Gastrocnemius medialis (tissue), 4 donors: Measurements from ENCODE around the gene GPC6. TPM values are rescaled to one million over a fixed set of nuclear protein-coding genes. Genes with fewer than 3 reads are reported as not detected.

ENCODE experiments used
- ATAC-seq, 2 donors: fragments of 150-250 bp; one replicate each; pipeline ENCODE4 v1.9.1; 2016
- DNase-seq, 2 donors: peaks; one replicate each; pipeline ENCODE4 v3.0.0-alpha.2; 2019
- H3K27ac ChIP-seq, 4 donors: fragments of 200-600 bp; sonication (generic); 1 replicate in 1 of 4; 2 replicates in 3 of 4; pipeline ENCODE4 v1.5.1; 2016 to 2018; ENCODE audit warnings: mild to moderate bottlenecking in 2 of 4, moderate library complexity in 1 of 4
- H3K27me3 ChIP-seq, 3 donors: fragments of 200-600 bp; sonication (generic) in 2 of 3; 1 replicate in 1 of 3; 2 replicates in 2 of 3; pipeline versions ENCODE4 v1.5.1 to v1.6.0; 2016 to 2019; ENCODE audit warnings: mild to moderate bottlenecking in 1 of 3, moderate library complexity in 1 of 3
- H3K36me3 ChIP-seq, 2 donors: fragments of 200-600 bp; sonication (generic) in 1 of 2; one replicate each; pipeline ENCODE4 v1.5.1; 2017 to 2018
- H3K4me1 ChIP-seq, 2 donors: fragments of 200-600 bp; sonication (generic) in 1 of 2; one replicate each; pipeline ENCODE4 v1.5.1; 2016 to 2017; ENCODE audit warnings: mild to moderate bottlenecking in 2 of 2
- H3K4me3 ChIP-seq, 4 donors: fragments of 200-600 bp; sonication (generic) in 3 of 4; 1 replicate in 1 of 4; 2 replicates in 3 of 4; pipeline ENCODE4 v1.5.1; 2016 to 2019; ENCODE audit warnings: mild to moderate bottlenecking in 2 of 4
- H3K9me3 ChIP-seq, 3 donors: fragments of 200-600 bp; sonication (generic) in 2 of 3; 1 replicate in 1 of 3; 2 replicates in 2 of 3; pipeline ENCODE4 v1.5.1; 2016 to 2019
- POLR2A ChIP-seq, 2 donors: fragments of 450-650 bp; IDR thresholded peaks; one replicate each; pipeline ENCODE4 v1.6.1; 2017; ENCODE audit warnings: antibody characterized with exemption in 2 of 2, mild to moderate bottlenecking in 2 of 2, moderate library complexity in 2 of 2
- in situ Hi-C, 4 donors: fragments of 200-750 bp; cut with MboI; loops; one replicate each; pipeline versions ENCODE4 v1.15.0 to v1.8.0; 2017; ENCODE audit warnings: low sequenced_read_pairs in 4 of 4
- intact Hi-C: fragments of 100-400 bp; cut with DNase I; formaldehyde crosslinking; loops from one replicate; pipeline ENCODE4 v1.15.1; 2023; ENCODE audit warnings: low total_unique reads
- total RNA-seq, 4 donors: library from RNA; depleted of rRNA; stranded (reverse); fragments of >200 nt; gene quantifications; one replicate each; pipeline versions ENCODE4 v1.1.0 to v1.2.3, GENCODE V29; 2016
- TF ChIP-seq, protein P1 (sequence below), 5 experiments: fragments of 450-650 bp in 3 of 5; fragments of 200-600 bp in 2 of 5; sonication (generic) in 2 of 5; IDR thresholded peaks in 4 of 5; conservative IDR thresholded peaks in 1 of 5; 1 replicate in 4 of 5; 2 replicates in 1 of 5; pipeline ENCODE4 v1.5.1; 2016 to 2019; ENCODE audit warnings: antibody characterized with exemption in 5 of 5, mild to moderate bottlenecking in 3 of 5, moderate library complexity in 3 of 5

Gene GPC6
- total RNA-seq, 4 donors from 2014 or later = 0.47 to 0.88 (median 0.59) TPM

DNA sequence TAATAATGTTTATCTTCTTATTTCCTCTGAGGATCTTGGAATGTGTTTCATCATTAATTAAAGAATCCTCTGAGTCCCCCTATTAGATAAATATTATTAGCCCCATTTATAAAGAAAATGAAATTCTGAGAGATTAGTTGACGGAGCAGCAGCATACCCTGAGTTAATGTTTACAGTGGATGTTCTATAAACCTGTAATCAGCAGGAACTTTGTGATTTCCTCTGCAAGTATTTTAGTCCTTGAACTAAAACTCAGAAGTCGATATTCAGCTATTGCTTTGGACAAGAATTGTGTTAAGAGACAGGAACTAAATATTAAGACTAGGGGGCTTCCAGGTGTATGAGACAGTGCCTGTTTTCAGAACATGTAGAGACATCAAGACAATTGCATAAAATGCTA is 1009.5 kb downstream of the GPC6 start:
- no peak overlapping the region for H3K27ac ChIP-seq
- DNase-seq (no peak), ATAC-seq (no peak)
- H3K36me3 ChIP-seq = no peaks in the 10 kb centered on the region
- no peaks in the 10 kb centered on the region for H3K27me3 ChIP-seq
- intact Hi-C loops (no loop called here), in situ Hi-C loops (no loop called here)
- peaks cover 0 to 4% of the 10 kb centered on the region in 2 donors for H3K4me1 ChIP-seq
- no peak overlapping the region for H3K4me3 ChIP-seq
- no peaks in the 10 kb centered on the region for H3K9me3 ChIP-seq
- no peak for TF ChIP-seq POLR2A (IDR thresholded peaks at IDR 0.05)
- TF ChIP-seq, protein P1, sequence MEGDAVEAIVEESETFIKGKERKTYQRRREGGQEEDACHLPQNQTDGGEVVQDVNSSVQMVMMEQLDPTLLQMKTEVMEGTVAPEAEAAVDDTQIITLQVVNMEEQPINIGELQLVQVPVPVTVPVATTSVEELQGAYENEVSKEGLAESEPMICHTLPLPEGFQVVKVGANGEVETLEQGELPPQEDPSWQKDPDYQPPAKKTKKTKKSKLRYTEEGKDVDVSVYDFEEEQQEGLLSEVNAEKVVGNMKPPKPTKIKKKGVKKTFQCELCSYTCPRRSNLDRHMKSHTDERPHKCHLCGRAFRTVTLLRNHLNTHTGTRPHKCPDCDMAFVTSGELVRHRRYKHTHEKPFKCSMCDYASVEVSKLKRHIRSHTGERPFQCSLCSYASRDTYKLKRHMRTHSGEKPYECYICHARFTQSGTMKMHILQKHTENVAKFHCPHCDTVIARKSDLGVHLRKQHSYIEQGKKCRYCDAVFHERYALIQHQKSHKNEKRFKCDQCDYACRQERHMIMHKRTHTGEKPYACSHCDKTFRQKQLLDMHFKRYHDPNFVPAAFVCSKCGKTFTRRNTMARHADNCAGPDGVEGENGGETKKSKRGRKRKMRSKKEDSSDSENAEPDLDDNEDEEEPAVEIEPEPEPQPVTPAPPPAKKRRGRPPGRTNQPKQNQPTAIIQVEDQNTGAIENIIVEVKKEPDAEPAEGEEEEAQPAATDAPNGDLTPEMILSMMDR (IDR thresholded peaks at IDR 0.05 in 4 of 5, conservative IDR thresholded peaks at IDR 0.05 in 1 of 5) = no peak

DNA sequence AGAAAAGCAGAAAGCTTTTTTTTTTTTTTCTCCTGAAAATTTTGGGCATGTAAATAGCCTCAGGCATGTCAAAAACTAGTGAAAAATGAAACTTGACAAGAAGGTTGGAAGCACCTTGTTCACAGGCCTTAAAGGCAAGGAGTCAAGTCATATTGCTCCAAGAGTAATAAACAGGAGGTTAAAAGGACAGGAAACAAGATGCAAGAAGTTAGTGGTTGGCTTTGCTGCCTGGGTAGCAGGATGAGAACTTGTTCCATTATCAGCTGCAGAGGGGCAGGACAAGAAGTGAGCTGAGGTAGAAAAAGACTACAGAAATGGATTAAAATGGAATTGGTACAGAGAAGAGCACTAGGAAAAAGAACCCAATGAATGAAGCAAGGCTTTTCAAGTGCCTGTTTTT is 1010.3 kb downstream of the GPC6 start:
- in situ Hi-C loops = no loop called here
- ATAC-seq (no peak), DNase-seq (no peak)
- H3K4me3 ChIP-seq = no peak overlapping the region
- intact Hi-C loops = no loop called here
- no peak for TF ChIP-seq POLR2A (IDR thresholded peaks at IDR 0.05)
- TF ChIP-seq, protein P1 (IDR thresholded peaks at IDR 0.05 in 4 of 5, conservative IDR thresholded peaks at IDR 0.05 in 1 of 5) = no peak
- H3K27ac ChIP-seq = no peak overlapping the region
- no peaks in the 10 kb centered on the region for H3K27me3 ChIP-seq
- no peaks in the 10 kb centered on the region for H3K36me3 ChIP-seq
- no peaks in the 10 kb centered on the region for H3K9me3 ChIP-seq
- peaks cover 0 to 4% of the 10 kb centered on the region in 2 donors for H3K4me1 ChIP-seq

DNA sequence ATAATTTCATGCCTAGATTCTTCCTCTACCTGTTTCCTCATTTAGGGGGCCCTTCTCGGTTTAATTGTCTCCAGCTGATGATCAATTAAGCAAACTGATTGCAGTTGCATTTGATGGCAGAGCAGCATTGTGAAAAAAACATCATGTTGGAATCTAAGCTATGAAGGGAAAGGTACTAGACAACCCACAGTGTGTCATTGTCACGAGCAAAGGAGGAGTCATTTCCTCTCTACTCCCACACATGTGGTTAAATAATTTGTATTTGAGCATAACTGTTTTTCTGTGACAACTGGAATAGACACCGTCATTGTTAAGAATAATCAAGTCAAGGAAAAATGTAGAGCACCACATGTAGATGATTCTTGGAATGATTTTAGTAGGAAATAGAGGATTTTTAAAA is 1012.5 kb downstream of the GPC6 start:
- ATAC-seq = no peak
- H3K9me3 ChIP-seq = no peaks in the 10 kb centered on the region
- in situ Hi-C loops = no loop called here
- no peak overlapping the region for H3K27ac ChIP-seq
- no peak for TF ChIP-seq POLR2A (IDR thresholded peaks at IDR 0.05)
- TF ChIP-seq, protein P1 (IDR thresholded peaks at IDR 0.05 in 4 of 5, conservative IDR thresholded peaks at IDR 0.05 in 1 of 5) = no peak
- H3K4me1 ChIP-seq = no peaks in the 10 kb centered on the region
- no peaks in the 10 kb centered on the region for H3K36me3 ChIP-seq
- no peak overlapping the region for H3K4me3 ChIP-seq
- intact Hi-C loops = no loop called here
- no peaks in the 10 kb centered on the region for H3K27me3 ChIP-seq
- no peak for DNase-seq

DNA sequence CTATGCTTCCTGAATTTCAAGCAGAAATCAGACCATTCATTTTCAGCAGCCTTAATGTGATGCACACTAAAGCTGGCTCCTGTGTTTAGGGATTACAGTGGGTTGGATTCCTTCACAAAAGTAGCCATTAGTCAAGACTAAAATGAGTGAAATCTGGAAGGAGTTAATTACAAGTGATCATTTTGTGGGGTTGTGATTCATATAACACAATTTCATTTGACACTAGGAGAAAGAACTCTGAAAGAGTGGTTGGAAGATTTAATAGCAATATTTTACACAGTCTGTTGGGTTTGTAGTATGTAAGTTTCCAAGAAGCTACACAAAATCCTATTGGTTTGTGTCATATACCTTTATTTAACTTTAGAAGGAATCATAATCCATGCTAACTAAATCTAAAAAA is 1015.9 kb downstream of the GPC6 start:
- Histone ChIP-seq H3K4me3 (no peak overlapping the region), H3K27me3 (peaks cover 0 to 3% (median 0%) of the 10 kb centered on the region in 3 donors), H3K9me3 (peaks cover 0 to 5% (median 0%) of the 10 kb centered on the region in 3 donors), H3K36me3 (no peaks in the 10 kb centered on the region), H3K4me1 (no peaks in the 10 kb centered on the region), H3K27ac (no peak overlapping the region)
- no peak for DNase-seq
- in situ Hi-C loops (no loop called here), intact Hi-C loops (no loop called here)
- no peak for ATAC-seq
- TF ChIP-seq POLR2A (IDR thresholded peaks at IDR 0.05) = no peak
- TF ChIP-seq, protein P1 (IDR thresholded peaks at IDR 0.05 in 4 of 5, conservative IDR thresholded peaks at IDR 0.05 in 1 of 5) = no peak

DNA sequence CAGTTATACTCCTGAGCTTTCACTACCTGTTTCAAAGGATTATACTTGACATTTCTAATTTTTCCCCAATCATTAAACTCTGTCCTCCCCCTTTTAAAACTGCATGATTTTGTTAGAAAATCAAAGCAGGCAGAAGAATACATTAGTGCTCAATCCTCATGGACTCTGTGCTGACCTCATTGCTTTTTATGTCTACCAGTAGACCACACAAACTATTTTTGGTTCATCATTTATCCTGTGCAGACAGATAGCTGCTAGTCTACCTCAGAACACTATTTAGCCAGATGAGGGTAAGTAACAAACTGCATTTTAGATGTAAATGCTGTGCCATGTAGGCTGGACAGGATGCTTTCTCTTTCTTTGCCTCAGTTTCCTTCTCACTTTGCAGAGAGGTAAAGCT is 1016.9 kb downstream of the GPC6 start:
- in situ Hi-C loops = no loop called here
- peaks cover 0 to 5% (median 0%) of the 10 kb centered on the region in 3 donors for H3K9me3 ChIP-seq
- no peak overlapping the region for H3K4me3 ChIP-seq
- no peaks in the 10 kb centered on the region for H3K4me1 ChIP-seq
- no peaks in the 10 kb centered on the region for H3K36me3 ChIP-seq
- H3K27me3 ChIP-seq = peaks cover 0 to 3% (median 0%) of the 10 kb centered on the region in 3 donors
- TF ChIP-seq, protein P1 (IDR thresholded peaks at IDR 0.05 in 4 of 5, conservative IDR thresholded peaks at IDR 0.05 in 1 of 5) = no peak
- no peak for TF ChIP-seq POLR2A (IDR thresholded peaks at IDR 0.05)
- no peak for ATAC-seq
- DNase-seq = no peak
- no peak overlapping the region for H3K27ac ChIP-seq
- intact Hi-C loops = no loop called here
